ENCODE data around the gene ZNF519.
"Not testable (repeated sequence)": the region's sequence is repeated elsewhere in the genome, so short reads cannot be mapped to it uniquely, and the experiment has no call there.

ZNF519 gene

GRCh38 chr18:14146771-14147170, 14.5 kb upstream of the ZNF519 start:
- DNase-seq, result not testable (repeated sequence)

DNA sequence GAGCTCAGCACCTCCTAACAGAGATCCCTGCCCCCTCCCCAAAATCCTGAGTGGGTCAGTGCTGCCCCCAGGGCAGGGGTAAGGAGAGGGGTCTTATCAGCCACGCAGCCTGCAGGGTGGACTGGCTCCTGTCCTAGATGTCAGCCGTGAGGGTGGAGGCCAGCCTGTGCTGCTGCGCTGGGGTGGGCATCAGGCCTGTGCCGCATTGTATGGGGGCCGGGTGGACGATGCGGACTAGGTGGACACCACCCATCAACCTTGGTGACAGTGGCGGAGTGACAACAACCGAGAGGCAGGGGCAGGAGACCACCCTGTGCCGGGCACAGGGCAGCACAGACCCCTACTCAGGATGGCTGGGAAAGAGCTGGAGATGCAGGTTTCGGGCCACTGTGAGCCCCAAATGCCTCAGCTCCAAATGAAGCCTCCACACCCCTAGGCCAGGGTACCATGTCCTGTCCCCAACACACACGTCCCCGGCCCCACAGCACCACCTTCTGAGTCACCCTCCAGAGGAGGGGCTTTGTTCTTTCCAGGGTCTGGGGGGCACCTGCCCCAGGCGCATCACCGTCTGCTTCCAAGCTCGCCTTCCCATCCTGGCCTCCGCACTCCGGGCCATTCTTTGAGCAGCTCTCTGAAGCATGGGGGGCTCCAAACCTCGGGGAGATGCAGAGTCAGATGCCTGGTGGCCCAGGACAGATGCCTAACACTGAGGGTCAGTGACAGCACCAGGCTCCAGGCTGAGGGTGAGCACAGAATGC, 13.5 kb upstream of the ZNF519 start:
- not testable (repeated sequence) for DNase-seq

DNA sequence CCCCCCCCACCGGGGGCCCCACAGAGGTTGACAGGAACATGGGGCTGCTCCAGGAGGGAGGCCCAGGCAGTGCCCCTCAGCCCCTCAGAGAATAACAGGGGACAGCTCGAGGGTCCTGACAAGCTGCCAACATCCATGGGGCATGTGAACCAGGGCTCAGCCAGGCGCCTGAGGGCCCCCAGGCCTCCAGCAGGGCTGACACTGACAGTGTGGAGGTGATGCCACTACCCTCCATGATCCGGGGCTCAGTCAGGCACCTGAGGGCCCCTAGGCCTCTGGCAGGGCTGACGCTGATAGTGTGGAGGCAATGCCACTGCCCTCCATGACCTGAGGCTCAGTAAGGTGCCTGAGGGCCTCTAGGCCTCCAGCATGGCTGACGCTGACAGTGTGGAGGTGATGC, 12.8 kb upstream of the ZNF519 start:
- DNase-seq, result not testable (repeated sequence)

DNA sequence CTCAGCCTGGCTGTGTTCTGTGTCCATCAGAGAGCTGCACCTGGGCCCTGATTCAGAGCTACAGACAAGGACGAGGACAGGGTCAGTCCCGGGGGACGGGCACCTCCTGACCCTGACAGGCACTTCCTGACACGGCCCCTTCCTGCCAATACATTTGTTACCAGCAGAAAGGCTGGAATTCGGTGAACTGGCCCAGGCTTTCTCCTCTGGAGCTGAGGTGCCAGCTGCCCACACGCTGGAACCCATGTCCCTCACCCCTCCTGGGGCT, 12.3 kb upstream of the ZNF519 start:
- no peak for DNase-seq

- not testable (repeated sequence) for DNase-seq
Measured at GRCh38 chr18:14143871-14144627, 11.8 kb upstream of the ZNF519 start.

DNA sequence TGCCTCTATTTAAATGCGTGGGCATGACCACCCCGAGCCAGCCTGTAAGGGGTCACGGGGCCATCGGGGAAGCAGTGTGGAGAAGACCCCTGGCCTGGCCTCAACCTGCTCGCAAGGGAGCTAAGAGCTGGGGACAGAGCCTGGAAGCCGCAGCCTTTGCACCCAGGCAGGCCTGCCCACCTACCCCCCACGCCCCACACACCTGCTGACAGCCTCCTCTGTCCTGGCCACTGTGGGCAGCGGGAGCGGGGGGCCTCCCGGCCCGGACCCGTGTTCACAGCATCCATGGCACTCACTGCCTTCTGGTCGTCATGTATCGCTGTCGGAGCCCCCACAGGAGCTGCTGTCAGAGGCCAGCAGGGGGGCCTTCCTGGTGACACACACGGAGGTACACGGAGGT, 11.2 kb upstream of the ZNF519 start:
- not testable (repeated sequence) for DNase-seq

DNA sequence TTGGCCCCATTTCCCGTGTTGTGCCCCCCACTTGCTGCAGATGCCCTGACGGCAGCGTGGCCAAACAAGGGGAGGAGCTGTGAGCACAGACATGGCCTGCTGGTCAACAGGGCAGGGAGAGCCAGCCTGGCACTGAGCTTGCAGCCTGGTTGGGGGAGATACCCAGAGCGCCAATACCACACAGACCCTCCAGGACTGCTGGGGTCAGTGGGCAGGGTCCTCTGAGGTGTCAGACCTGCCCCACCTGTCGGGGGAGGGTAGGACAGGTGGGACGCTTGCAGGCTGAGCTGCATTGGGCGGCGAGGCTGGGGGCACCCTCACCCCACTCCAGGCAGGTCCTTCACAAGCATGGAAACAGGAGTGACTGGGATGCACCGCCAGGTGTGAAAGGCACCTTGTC, 9.9 kb upstream of the ZNF519 start:
- DNase-seq, result not testable (repeated sequence)

DNA sequence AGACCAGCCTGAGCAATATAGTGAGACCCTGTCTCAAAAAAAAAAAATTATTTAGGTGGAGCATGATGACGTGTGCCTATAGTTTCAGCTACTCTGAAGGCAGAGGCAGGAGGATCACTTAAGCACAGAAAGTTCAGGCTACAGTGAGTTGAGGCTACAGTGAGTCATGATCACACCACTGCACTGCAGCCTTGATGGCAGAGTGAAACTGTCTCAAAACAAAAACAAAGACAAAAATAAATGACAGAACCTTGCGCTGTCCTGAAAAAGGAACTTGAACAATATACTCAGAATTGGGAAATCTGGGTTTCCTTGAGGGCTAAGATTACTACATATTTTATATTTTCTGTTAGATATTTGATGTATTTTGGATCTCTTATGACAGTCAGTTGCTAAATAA, 7.3 kb upstream of the ZNF519 start:
- DNase-seq, result not testable (repeated sequence)

DNA sequence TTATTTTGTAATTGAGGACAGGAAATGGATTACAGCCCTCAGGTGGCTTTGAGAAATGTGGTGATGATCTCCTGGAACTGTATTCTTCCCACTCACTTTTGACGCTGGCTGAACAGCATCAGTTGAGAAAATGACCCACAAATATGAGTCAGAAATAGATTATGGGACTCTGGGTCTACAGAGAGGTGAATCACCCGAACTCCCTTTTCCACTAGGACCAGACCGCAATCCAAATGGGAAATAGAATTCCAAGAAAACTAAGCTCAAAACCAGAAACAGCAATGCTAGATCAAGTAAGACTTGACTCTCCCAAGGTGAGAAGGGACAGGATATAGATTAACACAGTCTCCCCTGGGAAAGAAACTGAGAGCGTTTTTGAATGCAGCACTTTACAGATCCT, 5.7 kb upstream of the ZNF519 start:
- DNase-seq, result not testable (repeated sequence)

- DNase-seq, result not testable (repeated sequence)
Measured at GRCh38 chr18:14131696-14132270, 452 bp downstream of the ZNF519 start.

DNA sequence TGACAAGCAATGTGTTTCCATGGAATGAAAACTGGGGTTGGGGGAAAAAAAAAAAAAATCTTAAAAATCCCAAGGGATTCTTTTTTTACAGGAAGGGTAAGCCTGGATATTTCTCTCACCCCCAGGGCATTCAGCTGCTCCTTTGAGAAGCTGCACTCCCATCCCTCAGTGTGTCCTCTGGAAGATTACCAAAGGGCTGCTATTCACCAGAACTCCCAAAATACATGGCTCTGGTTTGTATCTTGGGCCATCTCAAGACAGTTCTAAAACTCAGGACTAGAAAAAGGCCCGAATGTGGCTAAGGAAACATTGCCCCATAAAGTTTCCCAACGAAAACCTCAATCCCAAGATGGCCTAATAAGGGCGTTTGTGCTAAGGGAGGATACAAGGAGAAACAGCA, 1.4 kb downstream of the ZNF519 start:
- DNase-seq, result not testable (repeated sequence)

DNA sequence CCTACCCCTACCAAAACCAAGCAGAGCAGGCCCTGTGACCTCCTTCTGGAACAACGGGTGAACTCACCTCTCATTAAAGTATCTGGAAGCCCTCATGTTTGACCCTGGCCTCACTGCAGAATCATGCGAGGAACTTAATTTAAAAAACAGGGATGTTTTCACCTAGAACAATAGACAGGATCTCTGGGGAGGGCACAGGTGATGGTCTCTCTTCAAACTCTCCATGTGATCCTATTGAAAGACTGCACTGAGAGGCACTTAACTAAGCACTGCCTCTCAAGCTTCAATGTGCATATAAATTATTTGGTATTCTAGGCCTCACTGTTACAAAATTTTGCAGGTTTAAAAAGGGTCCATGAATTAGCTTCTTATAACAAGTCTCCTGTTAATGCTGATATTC, 7.5 kb downstream of the ZNF519 start:
- DNase-seq, result peak; percentile 5

GRCh38 chr18:14122097-14122496, 10.1 kb downstream of the ZNF519 start:
- DNase-seq, result no peak

- no peak for DNase-seq
Measured at GRCh38 chr18:14120926-14121325, 11.3 kb downstream of the ZNF519 start.

DNA sequence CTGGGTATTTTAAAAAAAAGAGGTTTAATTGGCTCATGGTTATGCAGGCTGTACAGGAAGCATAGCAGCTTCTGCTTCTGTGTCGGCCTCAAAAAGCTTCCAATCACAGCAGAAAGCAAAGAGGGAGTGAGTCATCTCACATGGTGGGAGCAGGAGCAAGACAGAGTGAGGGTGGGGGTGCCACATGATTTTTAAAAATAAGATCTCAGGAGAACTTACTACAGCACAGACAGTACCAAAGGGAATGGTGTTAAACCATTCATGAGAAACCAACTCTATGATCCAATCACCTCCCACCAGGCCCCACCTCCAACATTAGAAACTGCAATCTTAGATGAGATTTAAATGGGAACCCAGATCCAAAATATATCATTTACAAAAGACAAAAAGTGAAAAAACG, 14.6 kb downstream of the ZNF519 start:
- DNase-seq, result no peak

- no peak for DNase-seq
Measured at GRCh38 chr18:14106906-14107305, 25.3 kb downstream of the ZNF519 start.

DNA sequence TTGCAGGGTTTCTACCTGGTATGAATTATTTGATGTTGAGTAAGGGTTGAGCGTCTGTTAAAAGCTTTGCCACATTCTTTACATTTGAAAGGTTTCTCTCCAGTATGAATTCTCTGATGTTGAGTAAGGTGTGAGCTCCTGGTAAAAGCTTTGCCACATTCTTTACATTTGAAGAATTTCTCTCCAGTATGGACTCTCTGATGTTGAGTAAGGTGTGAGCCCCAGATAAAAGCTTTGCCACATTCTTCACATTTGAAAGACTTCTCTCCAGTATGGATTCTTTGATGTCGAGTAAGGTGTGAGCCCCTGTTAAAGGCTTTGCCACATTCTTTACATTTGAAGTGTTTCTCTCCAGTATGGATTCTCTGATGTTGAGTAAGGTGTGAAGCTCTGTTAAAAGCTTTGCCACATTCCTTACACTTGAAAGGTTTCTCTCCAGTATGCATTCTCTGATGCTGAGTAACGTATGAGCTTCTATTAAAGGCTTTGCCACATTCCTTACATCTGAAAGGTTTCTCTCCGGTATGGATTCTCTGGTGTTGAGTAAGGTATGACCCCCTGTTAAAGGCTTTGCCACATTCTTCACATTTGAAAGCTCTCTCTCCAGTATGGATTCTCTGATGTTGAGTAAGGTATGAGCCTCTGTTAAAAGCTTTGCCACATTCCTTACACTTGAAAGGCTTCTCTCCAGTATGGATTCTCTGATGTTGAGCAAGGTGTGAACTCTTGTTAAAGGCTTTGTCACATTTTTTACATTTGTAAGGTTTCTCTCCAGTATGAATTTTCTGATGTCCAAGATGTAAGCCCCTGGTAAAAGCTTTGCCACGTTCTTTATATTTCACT, 27.1 kb downstream of the ZNF519 start:
- DNase-seq, result no peak

DNA sequence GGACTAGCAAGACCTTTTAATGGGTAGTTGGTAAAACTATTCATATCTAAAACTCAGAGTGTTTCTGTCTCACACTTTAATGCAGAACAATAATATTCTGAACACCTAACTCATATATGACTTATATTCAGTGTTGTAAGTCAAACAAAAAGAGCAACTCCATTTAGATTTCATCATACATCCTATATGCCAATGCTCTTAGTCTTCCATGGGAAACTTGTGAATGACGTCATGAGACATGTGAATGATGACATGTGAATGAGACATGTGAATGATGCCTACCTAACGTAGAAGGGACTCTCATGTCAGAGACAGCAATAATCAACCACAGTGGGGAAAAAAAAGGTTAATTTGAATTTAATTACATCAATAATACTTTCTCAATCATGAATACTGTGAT, 28.0 kb downstream of the ZNF519 start:
- DNase-seq, result no peak

DNA sequence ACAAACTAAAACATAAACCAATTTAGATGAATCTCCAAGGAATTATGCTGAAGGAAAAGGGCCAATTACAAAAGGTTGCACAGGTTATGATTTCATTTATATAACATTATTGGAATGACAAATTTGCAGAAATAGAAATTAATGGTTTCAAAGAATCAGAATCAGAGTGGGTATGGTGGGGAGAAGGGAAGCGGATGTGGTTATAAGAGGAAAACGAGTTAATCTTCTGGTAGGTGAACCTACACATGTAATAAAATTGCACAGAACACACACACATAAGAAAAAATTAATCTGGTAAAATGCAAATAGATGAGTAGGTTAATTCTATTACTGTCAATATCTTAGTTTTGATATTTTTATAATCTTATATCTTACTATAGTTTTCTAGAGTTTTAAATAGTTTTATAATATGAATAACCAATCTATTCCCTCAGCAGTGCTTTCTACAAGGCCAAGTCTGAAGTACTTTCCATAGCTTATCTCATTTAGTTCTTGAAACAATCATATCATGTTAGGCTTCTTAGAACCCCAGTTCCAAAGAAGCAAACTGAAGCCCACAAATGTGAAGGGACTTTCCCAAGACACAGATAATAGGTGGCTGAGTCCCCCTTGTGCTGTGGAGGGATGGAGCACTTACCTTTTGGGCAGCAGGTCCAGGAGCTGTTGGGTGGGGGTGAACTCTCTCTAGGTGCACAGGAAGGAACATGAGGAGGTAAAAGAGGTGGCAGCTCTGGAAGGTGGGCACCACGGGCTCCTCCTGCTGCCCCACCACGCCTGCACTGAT, 31.5 kb downstream of the ZNF519 start:
- DNase-seq, result no peak

DNA sequence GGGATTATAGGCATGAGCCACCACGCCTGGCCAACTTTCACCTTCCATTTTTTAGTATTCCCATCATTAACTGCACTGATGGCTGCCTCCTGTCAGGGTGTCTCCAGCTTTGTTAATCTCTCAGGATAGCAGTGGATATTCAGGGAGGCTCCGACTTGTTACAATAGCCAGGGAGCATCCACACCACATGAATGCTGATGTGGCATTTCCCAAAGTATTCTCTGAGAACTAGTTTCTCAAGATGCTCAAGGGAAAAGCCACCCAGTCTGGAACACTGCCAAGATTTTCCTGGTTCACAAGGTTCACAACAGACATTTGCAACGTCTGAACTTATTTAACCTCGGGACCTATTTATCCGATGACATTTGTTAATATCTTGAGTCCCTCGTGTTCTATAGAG, 33.8 kb downstream of the ZNF519 start:
- DNase-seq, result no peak

GRCh38 chr18:14097761-14098160, 34.5 kb downstream of the ZNF519 start:
- no peak for DNase-seq

DNA sequence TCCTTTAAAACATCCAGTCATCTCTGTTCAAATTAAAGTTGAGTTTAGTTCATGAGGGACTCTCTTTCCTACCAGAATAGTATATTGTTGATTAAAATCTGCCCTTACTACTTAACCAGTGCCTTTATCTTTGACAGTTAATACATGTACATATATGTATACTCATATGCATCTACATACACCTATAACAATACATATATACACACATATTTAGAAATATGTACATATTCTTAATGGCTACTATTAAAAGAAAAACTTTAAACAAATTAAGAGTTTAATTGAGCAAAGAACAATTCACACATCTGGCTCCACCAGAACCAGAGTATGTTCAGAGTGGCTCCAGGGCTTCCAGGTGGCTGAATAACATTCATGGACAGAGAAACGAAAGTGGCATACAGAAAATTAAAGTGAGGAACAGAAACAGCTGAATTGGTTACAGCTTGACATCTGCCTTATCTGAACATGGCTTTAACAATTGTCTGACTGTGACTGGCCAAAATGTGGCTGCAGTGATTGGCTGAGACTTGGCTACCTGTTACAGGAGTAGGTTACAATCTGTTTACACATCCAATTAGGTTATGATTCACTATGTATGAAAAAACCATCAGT, 38.8 kb downstream of the ZNF519 start:
- DNase-seq, result no peak
